ENCODE results near the gene CHAT. TPM values are rescaled to one million over a fixed set of nuclear protein-coding genes. Genes with fewer than 3 reads are reported as not detected.

Gene CHAT
- total and polyA plus RNA-seq, 9 donors, result not detected

DNA sequence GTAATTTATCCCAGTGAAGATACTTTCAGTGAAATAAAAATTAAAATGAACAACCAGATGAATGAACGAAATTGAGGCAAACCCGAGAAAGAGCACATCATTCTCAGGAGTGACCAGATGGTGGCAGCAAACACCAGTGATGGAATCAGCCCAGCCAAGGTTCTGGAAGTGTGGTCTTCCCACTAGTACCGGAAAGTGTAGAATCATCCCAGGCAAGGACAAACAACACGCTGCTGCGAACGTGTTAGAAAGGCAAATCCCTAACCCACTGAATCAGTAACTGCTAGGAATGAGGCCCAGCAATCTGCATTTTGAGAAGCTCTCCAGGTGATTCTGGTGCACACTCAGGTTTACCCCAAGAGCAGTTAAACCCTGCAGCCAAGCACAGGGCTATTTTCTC lies 19.2 kb upstream of the CHAT start:
- peak in 2 of 5 donors; percentile 33 to 36 for DNase-seq
- no peaks in the 10 kb centered on the region for H3K36me3 ChIP-seq
- TF ChIP-seq POLR2A (IDR thresholded peaks at IDR 0.05), result no peak
- TF ChIP-seq, protein P1, sequence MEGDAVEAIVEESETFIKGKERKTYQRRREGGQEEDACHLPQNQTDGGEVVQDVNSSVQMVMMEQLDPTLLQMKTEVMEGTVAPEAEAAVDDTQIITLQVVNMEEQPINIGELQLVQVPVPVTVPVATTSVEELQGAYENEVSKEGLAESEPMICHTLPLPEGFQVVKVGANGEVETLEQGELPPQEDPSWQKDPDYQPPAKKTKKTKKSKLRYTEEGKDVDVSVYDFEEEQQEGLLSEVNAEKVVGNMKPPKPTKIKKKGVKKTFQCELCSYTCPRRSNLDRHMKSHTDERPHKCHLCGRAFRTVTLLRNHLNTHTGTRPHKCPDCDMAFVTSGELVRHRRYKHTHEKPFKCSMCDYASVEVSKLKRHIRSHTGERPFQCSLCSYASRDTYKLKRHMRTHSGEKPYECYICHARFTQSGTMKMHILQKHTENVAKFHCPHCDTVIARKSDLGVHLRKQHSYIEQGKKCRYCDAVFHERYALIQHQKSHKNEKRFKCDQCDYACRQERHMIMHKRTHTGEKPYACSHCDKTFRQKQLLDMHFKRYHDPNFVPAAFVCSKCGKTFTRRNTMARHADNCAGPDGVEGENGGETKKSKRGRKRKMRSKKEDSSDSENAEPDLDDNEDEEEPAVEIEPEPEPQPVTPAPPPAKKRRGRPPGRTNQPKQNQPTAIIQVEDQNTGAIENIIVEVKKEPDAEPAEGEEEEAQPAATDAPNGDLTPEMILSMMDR (IDR thresholded peaks at IDR 0.05), result peak in 1 of 3 donors; percentile 25
- intact Hi-C loops (cut with DNase I), result no loop called here
- H3K27ac ChIP-seq, result no peak overlapping the region
- H3K4me3 ChIP-seq, result no peak overlapping the region
- no peaks in the 10 kb centered on the region for H3K4me1 ChIP-seq (ENCODE audit: insufficient read depth)
- no peaks in the 10 kb centered on the region for H3K27me3 ChIP-seq
- H3K9me3 ChIP-seq, result no peaks in the 10 kb centered on the region
- 1 to 2% (median 1%) methylated on average over 6 of the region's 6 CpGs for WGBS, 3 donors

DNA sequence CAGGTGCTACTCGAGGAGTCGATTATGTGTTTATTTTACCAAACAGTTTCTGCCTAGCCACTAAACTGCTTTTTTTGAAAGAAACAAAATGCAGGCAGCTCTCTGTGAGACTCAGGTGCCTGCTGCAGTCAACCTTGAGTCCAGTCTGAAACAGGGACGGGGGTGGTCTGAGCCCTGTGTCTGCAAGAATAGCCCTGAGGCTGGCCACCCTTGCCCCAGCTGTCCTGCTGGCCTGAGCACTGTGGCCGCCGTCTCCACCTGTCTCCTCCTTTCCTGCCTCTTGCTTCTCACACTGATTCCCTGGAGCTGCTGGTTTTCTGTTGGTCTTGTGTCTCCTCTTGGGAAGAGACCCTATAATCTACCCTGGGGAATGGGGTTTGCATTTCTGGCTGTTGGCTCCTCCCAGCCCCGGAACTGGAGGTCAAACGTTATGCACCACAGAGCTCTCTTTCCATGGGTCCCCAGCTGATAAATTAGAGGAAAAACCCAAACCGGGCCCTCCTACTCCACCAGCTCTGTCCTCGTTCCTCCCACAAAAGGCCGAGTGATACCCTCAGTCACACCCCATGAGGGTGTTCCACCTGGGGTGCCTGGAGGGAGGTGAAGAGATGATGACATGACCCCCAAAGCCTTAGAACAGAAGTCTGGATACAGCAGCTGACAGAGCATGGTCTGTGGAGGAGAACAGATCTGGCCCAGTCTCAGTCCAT lies 18.7 kb upstream of the CHAT start:
- no peaks in the 10 kb centered on the region for H3K27me3 ChIP-seq
- intact Hi-C loops (cut with DNase I), result no loop called here
- H3K36me3 ChIP-seq, result no peaks in the 10 kb centered on the region
- no peaks in the 10 kb centered on the region for H3K9me3 ChIP-seq
- DNase-seq, result no peak
- WGBS, 3 donors, result 47 to 61% (median 47%) methylated on average over 10 of the region's 10 CpGs
- H3K4me3 ChIP-seq, result no peak overlapping the region
- H3K4me1 ChIP-seq (ENCODE audit: insufficient read depth), result no peaks in the 10 kb centered on the region
- TF ChIP-seq, protein P1 (IDR thresholded peaks at IDR 0.05), result no peak
- TF ChIP-seq POLR2A (IDR thresholded peaks at IDR 0.05) (no peak), EP300 (IDR thresholded peaks at IDR 0.05) (no peak)
- no peak overlapping the region for H3K27ac ChIP-seq

DNA sequence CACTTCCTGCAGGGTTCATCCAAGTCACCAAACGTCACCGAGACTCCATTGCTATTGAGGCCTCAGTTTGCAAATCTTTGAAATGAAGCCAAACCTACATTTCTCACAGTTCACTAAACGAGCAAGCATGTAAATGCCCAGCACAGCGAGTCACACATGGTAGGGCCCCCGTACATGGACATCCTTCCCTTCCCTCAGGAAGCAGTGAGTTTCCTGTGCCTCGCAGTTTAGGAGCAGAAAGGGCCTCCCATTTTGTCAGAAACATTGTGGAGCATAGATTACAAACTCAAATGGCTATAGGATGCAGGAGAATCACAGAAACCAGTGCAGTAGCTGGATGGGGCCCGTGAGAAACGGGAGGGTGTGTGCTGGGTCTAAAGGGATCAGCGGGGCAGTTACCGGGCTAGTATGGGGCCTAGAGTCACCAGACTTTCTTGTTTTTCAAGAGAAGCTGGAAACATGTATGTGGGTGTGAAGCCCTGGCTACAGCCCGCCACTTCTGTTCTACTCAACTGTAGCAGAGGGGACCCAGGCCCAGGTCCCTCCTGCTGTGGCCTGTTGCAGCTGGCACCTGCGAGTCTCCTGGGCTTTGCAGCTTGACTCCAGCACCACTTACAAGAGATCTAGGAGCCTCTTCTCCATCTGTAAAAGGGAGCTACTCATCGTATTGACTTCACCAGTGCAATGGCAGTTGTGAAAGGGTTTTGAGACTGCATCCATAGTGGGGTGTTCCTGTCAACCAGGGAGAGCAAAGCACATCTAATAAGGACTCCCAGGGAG lies 17.9 kb upstream of the CHAT start:
- no peak overlapping the region for H3K4me3 ChIP-seq
- TF ChIP-seq EP300 (IDR thresholded peaks at IDR 0.05) (no peak), POLR2A (IDR thresholded peaks at IDR 0.05) (no peak)
- TF ChIP-seq, protein P1 (IDR thresholded peaks at IDR 0.05), result no peak
- no peak overlapping the region for H3K27ac ChIP-seq
- H3K27me3 ChIP-seq, result no peaks in the 10 kb centered on the region
- DNase-seq, result no peak
- WGBS, 3 donors, result 69 to 73% (median 73%) methylated on average over 13 of the region's 13 CpGs
- H3K36me3 ChIP-seq, result no peaks in the 10 kb centered on the region
- intact Hi-C loops (cut with DNase I), result no loop called here
- no peaks in the 10 kb centered on the region for H3K4me1 ChIP-seq (ENCODE audit: insufficient read depth)
- no peaks in the 10 kb centered on the region for H3K9me3 ChIP-seq

DNA sequence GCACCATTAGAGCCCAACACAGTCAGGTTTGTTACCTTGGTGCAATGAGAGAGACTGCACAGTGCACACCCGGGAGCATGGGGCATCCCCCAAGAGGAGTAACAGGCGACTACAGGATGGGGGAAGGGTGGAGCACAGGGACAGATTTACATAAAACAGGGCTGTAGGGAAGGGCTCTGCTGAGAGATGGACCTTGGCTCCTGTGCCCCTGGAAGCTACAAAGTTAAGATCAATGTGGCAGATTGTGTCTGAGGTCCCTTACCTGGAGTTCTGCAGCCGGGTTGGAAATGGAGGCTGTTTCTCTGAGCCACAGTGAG lies 17.4 kb upstream of the CHAT start:
- H3K27ac ChIP-seq, result no peak overlapping the region
- TF ChIP-seq EP300 (IDR thresholded peaks at IDR 0.05) (no peak), POLR2A (IDR thresholded peaks at IDR 0.05) (no peak)
- TF ChIP-seq, protein P1 (IDR thresholded peaks at IDR 0.05), result no peak
- DNase-seq, result no peak
- H3K4me3 ChIP-seq, result no peak overlapping the region
- WGBS, 3 donors, result 41 to 50% (median 44%) methylated on average over 3 of the region's 3 CpGs
- intact Hi-C loops (cut with DNase I), result no loop called here
- no peaks in the 10 kb centered on the region for H3K36me3 ChIP-seq
- no peaks in the 10 kb centered on the region for H3K27me3 ChIP-seq
- no peaks in the 10 kb centered on the region for H3K4me1 ChIP-seq (ENCODE audit: insufficient read depth)
- no peaks in the 10 kb centered on the region for H3K9me3 ChIP-seq

Data from ovary (tissue), 9 donors.